Sigmoid colon (tissue), 7 donors: ENCODE data around the gene EFEMP2. TPM values are rescaled to one million over a fixed set of nuclear protein-coding genes. Genes with fewer than 3 reads are reported as not detected.
A peak's percentile ranks its signal among the peaks of the same experiment; 100 is the strongest.

ENCODE experiments used
- DNase-seq: peaks from one replicate; pipeline ENCODE4 v3.0.0-alpha.2; 2019
- H3K27ac ChIP-seq, 4 donors: fragments of 200-600 bp; sonication (generic); one replicate each; pipeline ENCODE4 v1.5.1; 2016 to 2019; ENCODE audit warnings: mild to moderate bottlenecking in 1 of 4
- H3K27me3 ChIP-seq, 3 donors: fragments of 200-600 bp; sonication (generic); one replicate each; pipeline ENCODE4 v1.5.1; 2019; ENCODE audit warnings: mild to moderate bottlenecking in 1 of 3
- H3K36me3 ChIP-seq, 4 donors: fragments of 200-600 bp; sonication (generic); one replicate each; pipeline ENCODE4 v1.5.1; 2016 to 2019
- H3K4me1 ChIP-seq, 4 donors: fragments of 200-600 bp; sonication (generic); one replicate each; pipeline ENCODE4 v1.5.1; 2017 to 2019
- H3K4me3 ChIP-seq, 4 donors: fragments of 200-600 bp; sonication (generic); one replicate each; pipeline ENCODE4 v1.5.1; 2017 to 2019; ENCODE audit warnings: mild to moderate bottlenecking in 2 of 4, moderate library complexity in 1 of 4
- H3K9me3 ChIP-seq, 4 donors: fragments of 200-600 bp in 3 of 4; sonication (generic) in 3 of 4; one replicate each; pipeline versions ENCODE4 v1.5.1 to v1.6.1; 2013 to 2019
- CTCF ChIP-seq, 4 experiments: fragments of 450-650 bp in 3 of 4; fragments of 200-600 bp in 1 of 4; IDR thresholded peaks; one replicate each; pipeline ENCODE4 v1.5.1; 2016 to 2019; ENCODE audit warnings: antibody characterized with exemption in 4 of 4, mild to moderate bottlenecking in 3 of 4, moderate library complexity in 2 of 4
- EP300 ChIP-seq, 4 donors: sonication (generic); formaldehyde crosslinking; IDR thresholded peaks; one replicate each; pipeline ENCODE4 v1.6.1; 2017; ENCODE audit warnings: antibody characterized with exemption in 4 of 4
- POLR2A ChIP-seq, 2 donors: fragments of 450-650 bp; IDR thresholded peaks; one replicate each; pipeline ENCODE4 v1.6.1; 2016; ENCODE audit warnings: antibody characterized with exemption in 2 of 2, mild to moderate bottlenecking in 2 of 2, moderate library complexity in 2 of 2
- POLR2AphosphoS5 ChIP-seq, 4 donors: sonication (generic); formaldehyde crosslinking; IDR thresholded peaks; one replicate each; pipeline ENCODE4 v1.6.1; 2017; ENCODE audit warnings: antibody characterized with exemption in 4 of 4
- WGBS, 2 donors: extraction: QIAGEN DNeasy Blood & Tissue Kit; methylation state at CpG; one replicate each; pipeline ENCODE4 v1.1.7; 2013; 5-methylcytosine and 5-hydroxymethylcytosine counted together
- intact Hi-C: fragments of 100-400 bp; cut with DNase I; formaldehyde crosslinking; loops from one replicate; pipeline ENCODE4 v1.15.1; 2023
- polyA plus RNA-seq, 3 donors: library from polyadenylated mRNA; stranded (reverse); fragments of 200-250 nt; gene quantifications; one replicate each; pipeline ENCODE4 v1.2.3, GENCODE V29; 2013
- total RNA-seq, 4 donors: library from RNA; depleted of rRNA; stranded (reverse); fragments of >200 nt; gene quantifications; one replicate each; pipeline ENCODE4 v1.1.0, GENCODE V29; 2016
- donor health status: healthy with polysubstance abuse.
- donor health status: Bipolar disorder and iron deficiency.
- donor health status: healthy.

Gene EFEMP2
- total and polyA plus RNA-seq, 7 donors, result 8.6 to 120 (median 71.7) TPM

- peaks cover 9 to 45% (median 18%) of the 10 kb centered on the region in 4 donors for H3K36me3 ChIP-seq
- no peak for TF ChIP-seq POLR2A (IDR thresholded peaks at IDR 0.05)
- peak in 1 of 4 donors; percentile 5 for TF ChIP-seq POLR2AphosphoS5 (IDR thresholded peaks at IDR 0.05)
- no peak for TF ChIP-seq EP300 (IDR thresholded peaks at IDR 0.05)
- no peak for TF ChIP-seq CTCF (IDR thresholded peaks at IDR 0.05)
- H3K27me3 ChIP-seq, result no peaks in the 10 kb centered on the region
- intact Hi-C loops, result no loop called here
- no peaks in the 10 kb centered on the region for H3K9me3 ChIP-seq
- H3K4me1 ChIP-seq, result peaks cover 0 to 51% (median 38%) of the 10 kb centered on the region in 4 donors
- H3K4me3 ChIP-seq, result peak overlapping the region in 3 of 4 donors; percentile 64 to 81 (median 69)
- DNase-seq, result peak; percentile 71
- 64 to 67% methylated on average over 24 of the region's 24 CpGs for WGBS, 2 donors
- H3K27ac ChIP-seq, result peak overlapping the region; percentile 93 to 98 (median 96)
Observed at GRCh38 chr11:65870706-65871681, 1.6 kb downstream of the EFEMP2 start.

GRCh38 chr11:65870307-65870658 is 2.3 kb downstream of the EFEMP2 start:
- 70 to 76% methylated on average over 11 of the region's 11 CpGs for WGBS, 2 donors
- Histone ChIP-seq H3K27me3 (no peaks in the 10 kb centered on the region), H3K9me3 (no peaks in the 10 kb centered on the region), H3K27ac (peak overlapping the region; percentile 93 to 98 (median 96)), H3K36me3 (peaks cover 9 to 52% (median 25%) of the 10 kb centered on the region in 4 donors), H3K4me3 (no peak overlapping the region), H3K4me1 (peaks cover 0 to 51% (median 38%) of the 10 kb centered on the region in 4 donors)
- TF ChIP-seq POLR2AphosphoS5 (IDR thresholded peaks at IDR 0.05), result peak in 1 of 4 donors; percentile 3
- no peak for TF ChIP-seq EP300 (IDR thresholded peaks at IDR 0.05)
- TF ChIP-seq CTCF (IDR thresholded peaks at IDR 0.05), result no peak
- intact Hi-C loops, result no loop called here
- no peak for DNase-seq

GRCh38 chr11:65869643-65870306 is 2.8 kb downstream of the EFEMP2 start:
- DNase-seq, result peak; percentile 69
- Histone ChIP-seq H3K9me3 (no peaks in the 10 kb centered on the region), H3K27me3 (no peaks in the 10 kb centered on the region), H3K4me1 (peaks cover 0 to 51% (median 38%) of the 10 kb centered on the region in 4 donors), H3K27ac (peak overlapping the region; percentile 93 to 98 (median 96)), H3K36me3 (peaks cover 9 to 57% (median 30%) of the 10 kb centered on the region in 4 donors), H3K4me3 (no peak overlapping the region)
- no peak for TF ChIP-seq CTCF (IDR thresholded peaks at IDR 0.05)
- TF ChIP-seq POLR2AphosphoS5 (IDR thresholded peaks at IDR 0.05), result peak in 2 of 4 donors; percentile 25 to 34
- 65 to 81% methylated on average over 24 of the region's 24 CpGs for WGBS, 2 donors
- intact Hi-C loops, result no loop called here

GRCh38 chr11:65868907-65869306 is 3.7 kb downstream of the EFEMP2 start:
- WGBS, 2 donors, result 64 to 92% methylated on average over 3 of the region's 3 CpGs
- Histone ChIP-seq H3K27me3 (no peaks in the 10 kb centered on the region), H3K4me3 (no peak overlapping the region), H3K36me3 (peaks cover 17 to 66% (median 39%) of the 10 kb centered on the region in 4 donors), H3K4me1 (peaks cover 0 to 53% (median 34%) of the 10 kb centered on the region in 4 donors), H3K27ac (peak overlapping the region in 2 of 4 donors; percentile 22 to 43), H3K9me3 (no peaks in the 10 kb centered on the region)
- no peak for DNase-seq
- TF ChIP-seq CTCF (IDR thresholded peaks at IDR 0.05) (no peak), POLR2AphosphoS5 (IDR thresholded peaks at IDR 0.05) (no peak), EP300 (IDR thresholded peaks at IDR 0.05) (no peak), POLR2A (IDR thresholded peaks at IDR 0.05) (no peak)
- intact Hi-C loops, result no loop called here
